OCI-M2 (cell line): ENCODE measurements around the gene ZNF804A.

Experiments
- DNase-seq: peaks from one replicate; lab custom pipeline; 2025; ENCODE audit not compliant: unreplicated experiment; lab: John Stamatoyannopoulos, UW

Gene ZNF804A

DNA sequence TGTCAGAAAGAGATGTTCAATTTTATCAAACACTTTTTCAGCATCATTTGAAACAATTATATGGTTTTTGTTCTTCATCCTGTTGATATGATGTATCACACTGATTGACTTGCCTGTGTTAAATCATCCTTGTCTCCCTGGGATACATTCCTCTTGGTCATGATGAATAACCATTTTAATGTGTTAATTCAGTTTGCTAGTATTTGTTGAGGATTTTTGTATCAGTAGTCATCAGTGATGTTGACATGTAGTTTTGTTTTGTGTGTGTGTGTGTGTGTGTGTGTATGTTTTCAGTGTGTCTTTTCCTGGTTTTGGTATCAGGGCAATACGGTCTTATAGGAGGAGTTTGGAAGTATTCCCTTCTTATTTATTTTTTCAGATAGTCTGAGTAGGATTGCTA, 325.4 kb downstream of the ZNF804A start:
- DNase-seq = no peak

- no peak for DNase-seq
Measured at GRCh38 chr2:184927040-184927439, 328.7 kb downstream of the ZNF804A start.

GRCh38 chr2:184936761-184937160, 338.4 kb downstream of the ZNF804A start:
- no peak for DNase-seq

DNA sequence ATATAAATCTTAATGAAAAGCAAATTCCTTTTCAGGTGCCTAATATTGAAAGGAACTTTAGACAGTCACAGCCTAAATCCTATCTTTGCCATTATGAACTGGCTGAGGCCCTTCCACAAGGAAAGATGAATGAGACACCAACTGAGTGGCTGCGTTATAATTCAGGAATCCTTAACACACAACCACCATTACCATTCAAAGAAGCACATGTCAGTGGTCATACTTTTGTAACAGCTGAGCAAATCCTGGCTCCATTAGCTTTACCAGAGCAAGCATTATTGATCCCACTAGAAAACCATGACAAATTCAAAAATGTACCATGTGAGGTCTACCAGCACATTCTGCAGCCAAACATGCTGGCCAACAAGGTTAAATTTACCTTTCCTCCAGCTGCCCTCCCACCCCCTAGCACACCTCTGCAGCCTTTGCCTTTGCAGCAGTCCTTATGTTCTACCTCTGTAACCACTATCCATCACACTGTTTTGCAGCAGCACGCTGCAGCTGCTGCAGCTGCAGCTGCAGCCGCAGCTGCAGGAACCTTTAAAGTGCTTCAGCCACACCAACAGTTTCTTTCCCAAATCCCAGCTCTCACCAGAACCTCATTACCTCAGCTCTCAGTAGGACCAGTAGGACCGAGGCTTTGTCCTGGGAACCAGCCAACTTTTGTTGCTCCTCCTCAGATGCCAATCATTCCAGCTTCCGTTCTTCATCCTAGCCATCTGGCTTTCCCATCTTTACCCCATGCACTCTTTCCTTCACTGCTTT, 340.1 kb downstream of the ZNF804A start:
- DNase-seq = no peak

DNA sequence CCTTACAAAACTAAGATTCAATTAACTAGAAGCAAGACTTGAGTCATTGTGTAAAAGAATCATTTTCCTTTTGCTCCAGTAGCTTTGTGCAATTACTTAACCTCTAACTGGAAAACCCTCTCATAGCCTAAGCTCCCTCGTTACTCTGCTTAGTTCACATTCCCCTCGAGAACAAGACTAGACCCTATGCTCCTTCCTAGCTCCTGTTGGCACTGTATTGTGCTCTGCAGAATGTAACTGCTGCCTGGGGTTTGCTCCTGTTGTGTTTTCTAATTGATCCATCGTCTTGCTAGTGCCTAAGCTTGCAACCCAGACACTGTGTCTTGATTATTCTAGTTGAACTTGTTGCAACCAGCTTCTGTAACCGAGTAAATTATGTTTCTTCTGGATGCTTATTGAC, 347.0 kb downstream of the ZNF804A start:
- DNase-seq = no peak

DNA sequence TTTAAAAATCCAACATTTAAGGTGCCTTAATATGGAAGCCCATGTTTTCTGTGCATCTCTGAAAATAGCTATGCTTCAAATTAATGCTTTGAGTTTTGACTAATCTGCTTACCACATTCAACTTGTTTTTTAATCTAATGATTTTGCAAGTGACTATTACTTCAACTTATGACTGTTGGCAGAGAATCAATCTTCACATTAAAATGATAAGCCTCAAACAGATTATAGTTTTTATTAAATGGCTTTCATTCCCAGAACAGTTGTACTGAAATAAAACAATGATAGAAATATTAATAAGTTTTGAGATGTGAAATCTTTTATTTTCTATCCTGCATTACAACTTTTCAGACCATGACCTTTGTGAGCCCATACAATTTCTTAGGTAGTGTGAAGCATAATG, 347.5 kb downstream of the ZNF804A start:
- no peak for DNase-seq

- DNase-seq = no peak
Measured at GRCh38 chr2:184956856-184957255, 358.5 kb downstream of the ZNF804A start.

DNA sequence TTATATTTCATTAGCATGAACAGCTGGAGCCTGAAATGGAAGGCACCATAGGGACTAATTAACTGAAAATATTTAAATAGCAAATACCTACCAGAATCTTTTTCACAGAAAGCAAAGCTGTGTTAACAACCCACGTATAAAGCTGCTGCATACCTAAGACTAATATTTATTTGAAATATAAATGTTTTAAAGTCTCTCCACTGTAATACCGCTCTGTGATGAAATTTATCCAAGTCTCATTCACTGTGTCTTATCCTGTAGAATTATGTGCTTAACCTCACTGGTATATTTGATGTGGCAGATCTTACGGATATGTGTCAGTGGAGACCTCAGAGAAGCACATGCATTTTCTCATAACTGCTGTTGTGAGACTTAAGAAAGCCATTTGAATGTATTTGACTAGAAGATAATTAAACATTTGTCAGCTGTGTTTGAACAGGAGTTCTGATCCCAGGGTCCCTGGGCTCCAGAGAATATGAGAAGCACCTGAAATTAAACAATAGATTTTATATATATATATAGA, 373.3 kb downstream of the ZNF804A start:
- DNase-seq = no peak
